HepG2 (cell line): ENCODE measurements around the gene PEX3. TPM values are rescaled to one million over a fixed set of nuclear protein-coding genes. Genes with fewer than 3 reads are reported as not detected.

Experiments used
- ARID3A ChIP-seq: IDR thresholded peaks from 2 replicates; pipeline ENCODE4 v1.6.1; 2012; ENCODE audit warnings: low read depth, low read length, improper control_type of control experiment
- GABPB1 ChIP-seq: IDR thresholded peaks from 2 replicates; pipeline ENCODE4 v1.6.1; 2016; ENCODE audit warnings: mild to moderate bottlenecking, missing genetic modification reagents, moderate library complexity, missing compliant biosample characterization
- GPBP1L1 ChIP-seq: sonication (generic); formaldehyde crosslinking; IDR thresholded peaks from 2 replicates; pipeline ENCODE4 v1.5.0; 2020; ENCODE audit warnings: mild to moderate bottlenecking, missing genetic modification reagents
- HBP1 ChIP-seq: IDR thresholded peaks from 2 replicates; pipeline ENCODE4 v1.6.1; 2016; ENCODE audit warnings: low read depth, control low read depth
- HDAC1 ChIP-seq: sonication (generic); formaldehyde crosslinking; IDR thresholded peaks from 2 replicates; pipeline ENCODE4 v1.5.1; 2020; ENCODE audit warnings: mild to moderate bottlenecking, missing genetic modification reagents
- HNF4A ChIP-seq: sonication (generic); formaldehyde crosslinking; IDR thresholded peaks from 2 replicates; pipeline ENCODE4 v1.4.0; 2020; ENCODE audit warnings: missing genetic modification reagents
- KDM4B ChIP-seq: sonication (generic); formaldehyde crosslinking; IDR thresholded peaks from 2 replicates; pipeline ENCODE4 v1.4.0; 2020; ENCODE audit warnings: missing genetic modification reagents
- NBN ChIP-seq: fragments of 450-650 bp; conservative IDR thresholded peaks from 2 replicates; pipeline ENCODE4 v1.6.1; 2017
- NCOA1 ChIP-seq: sonication (generic); formaldehyde crosslinking; IDR thresholded peaks from 2 replicates; pipeline ENCODE4 v1.9.0; 2021; ENCODE audit warnings: missing genetic modification reagents
- PAX8 ChIP-seq: sonication (generic); formaldehyde crosslinking; IDR thresholded peaks from 2 replicates; pipeline ENCODE4 v1.8.0; 2022; ENCODE audit warnings: mild to moderate bottlenecking, missing genetic modification reagents, borderline replicate concordance
- PITX1 ChIP-seq: sonication (generic); formaldehyde crosslinking; IDR thresholded peaks from 2 replicates; pipeline ENCODE4 v1.5.1; 2020; ENCODE audit warnings: mild to moderate bottlenecking, missing genetic modification reagents
- PPARG ChIP-seq: conservative IDR thresholded peaks from 2 replicates; pipeline ENCODE4 v1.6.1; 2016; ENCODE audit warnings: missing biosample characterization, missing genetic modification reagents
- RBAK ChIP-seq: sonication (generic); formaldehyde crosslinking; IDR thresholded peaks from 2 replicates; pipeline ENCODE4 v1.5.1; 2020; ENCODE audit warnings: mild to moderate bottlenecking, missing genetic modification reagents
- REPIN1 ChIP-seq: sonication (generic); formaldehyde crosslinking; IDR thresholded peaks from 2 replicates; pipeline ENCODE4 v1.8.0; 2022; ENCODE audit warnings: missing genetic modification reagents, low read depth, mild to moderate bottlenecking, borderline replicate concordance
- SMARCE1 ChIP-seq: fragments of 450-650 bp; IDR thresholded peaks from 2 replicates; pipeline ENCODE4 v1.6.1; 2017; ENCODE audit warnings: borderline replicate concordance
- SNAPC5 ChIP-seq: sonication (generic); formaldehyde crosslinking; IDR thresholded peaks from 2 replicates; pipeline ENCODE4 v1.8.1; 2023; ENCODE audit warnings: mild to moderate bottlenecking, missing genetic modification reagents, borderline replicate concordance
- TERF1 ChIP-seq: sonication (generic); formaldehyde crosslinking; IDR thresholded peaks from 2 replicates; pipeline ENCODE4 v1.8.0; 2022; ENCODE audit warnings: mild to moderate bottlenecking, missing genetic modification reagents, moderate library complexity
- XBP1 ChIP-seq: sonication (generic); formaldehyde crosslinking; IDR thresholded peaks from 2 replicates; pipeline ENCODE4 v1.5.0; 2020; ENCODE audit warnings: missing genetic modification reagents
- ZFX ChIP-seq: sonication (generic); formaldehyde crosslinking; IDR thresholded peaks from 2 replicates; pipeline ENCODE4 v1.4.0; 2020; ENCODE audit warnings: mild to moderate bottlenecking, low read depth, missing genetic modification reagents, moderate library complexity
- ZNF121 ChIP-seq: sonication (generic); formaldehyde crosslinking; IDR thresholded peaks from 2 replicates; pipeline ENCODE4 v1.5.0; 2020; ENCODE audit warnings: mild to moderate bottlenecking, missing genetic modification reagents
- ZNF276 ChIP-seq: sonication (generic); formaldehyde crosslinking; IDR thresholded peaks from 2 replicates; pipeline ENCODE4 v1.4.0; 2020; ENCODE audit warnings: mild to moderate bottlenecking, low read depth, missing genetic modification reagents
- ZNF772 ChIP-seq: sonication (generic); formaldehyde crosslinking; IDR thresholded peaks from 2 replicates; pipeline ENCODE4 v1.5.0; 2020; ENCODE audit warnings: mild to moderate bottlenecking, missing genetic modification reagents
- polyA plus RNA-seq, 8 experiments: library from polyadenylated mRNA; depleted of rRNA in 3 of 8; stranded (reverse) in 7 of 8; unstranded in 1 of 8; fragments of >200 nt; fragmentation: Illumina TruSeq in 4 of 8; extraction: Trizol in 4 of 8; gene quantifications; 2 replicates each; pipeline versions ENCODE4 v1.2.1 to v1.2.3, GENCODE V29; 2011 to 2016; ENCODE audit warnings: low read depth in 4 of 8, missing spikeins in 1 of 8, mixed read lengths in 1 of 8; ENCODE audit not compliant: insufficient read depth in 1 of 8
- total RNA-seq, 5 experiments: library from RNA; depleted of rRNA; stranded (reverse); fragments of >200 nt; fragmentation: Illumina TruSeq; extraction: Trizol; gene quantifications; 2 replicates each; pipeline ENCODE4 v1.2.3, GENCODE V29; 2016; ENCODE audit warnings: low read depth in 1 of 5

Gene PEX3
- total and polyA plus RNA-seq, 2 of the 13 experiments (the other 11 are each of a cell fraction or from before 2014, with no cell fraction given): 30.9 to 40.8 TPM

- TF ChIP-seq GPBP1L1 (CRISPR knock-in tag) (no peak), SMARCE1 (no peak), KDM4B (CRISPR knock-in tag) (no peak), TERF1 (CRISPR knock-in tag) (peak; percentile 84), NCOA1 (CRISPR knock-in tag) (0 out of 2 replicates have a peak, but pooled peaks have one; percentile 24), PITX1 (CRISPR knock-in tag) (peak; percentile 74), XBP1 (no peak), PPARG (CRISPR knock-in tag) (peak; percentile 29; the same call in 1 of the 2 replicates), ZNF772 (CRISPR knock-in tag) (peak; percentile 96), GABPB1 (peak; percentile 96), ZNF276 (CRISPR knock-in tag) (peak; percentile 83), HNF4A (CRISPR knock-in tag) (peak; percentile 72), REPIN1 (peak; percentile 72; the same call in 1 of the 2 replicates), ARID3A (no peak), ZNF121 (peak; percentile 79), HBP1 (peak; percentile 65; the same call in 1 of the 2 replicates), RBAK (CRISPR knock-in tag) (0 out of 2 replicates have a peak, but pooled peaks have one; percentile 13), HDAC1 (CRISPR knock-in tag) (peak; percentile 91), PAX8 (peak; percentile 73; the same call in 1 of the 2 replicates), ZFX (CRISPR knock-in tag) (peak; percentile 99), SNAPC5 (CRISPR knock-in tag) (peak; percentile 23; the same call in 1 of the 2 replicates), NBN (no peak)
Measured at GRCh38 chr6:143510991-143511891, 60.6 kb downstream of the PEX3 start, which contains the start of gene FUCA2 (continued).
